Measurements from ENCODE around the gene CNTF. TPM values are rescaled to one million over a fixed set of nuclear protein-coding genes. Genes with fewer than 3 reads are reported as not detected.

Gene CNTF
- polyA plus RNA-seq, 1 of the 3 experiments (the other 2 are of a cell fraction): 0.87 TPM

GRCh38 chr11:58629857-58630256 is 7.4 kb downstream of the CNTF start (continued):
- TF ChIP-seq MXI1 (IDR thresholded peaks at IDR 0.05; ENCODE audit: low read depth, low read length): no peak

DNA sequence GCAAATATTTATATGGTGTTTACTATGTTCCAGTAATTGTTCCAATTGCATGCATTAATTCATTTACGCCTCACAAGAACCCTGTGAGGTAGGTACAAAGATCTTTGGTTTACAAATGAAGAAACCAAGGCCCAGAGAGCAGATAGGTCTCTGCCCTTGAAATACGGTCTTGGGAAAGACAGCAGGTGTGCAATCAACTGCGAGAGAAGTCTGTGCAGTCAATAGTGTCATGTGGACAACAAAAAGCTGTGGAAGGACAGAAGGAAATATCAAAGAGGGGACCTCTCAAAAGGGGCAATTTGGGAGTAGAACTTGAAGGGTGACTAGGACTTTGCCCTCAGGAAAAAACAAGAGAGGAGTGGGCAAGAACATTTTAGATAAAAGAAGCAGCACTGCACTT is 8.9 kb downstream of the CNTF start:
- H2AFZ ChIP-seq (ENCODE audit: low read depth): no peak overlapping the region
- H3K27ac ChIP-seq (ENCODE audit: low read depth in 2 of 2, low read length in 1 of 2): no peak overlapping the region
- peaks cover 0 to 17% of the 10 kb centered on the region in 2 experiments; a peak in 3 of 4 replicates for H3K4me1 ChIP-seq (ENCODE audit: control insufficient read depth in 1 of 2, insufficient read depth in 2 of 2, low read depth in 1 of 2, low read length in 1 of 2)
- TF ChIP-seq GABPA (IDR thresholded peaks at IDR 0.05; ENCODE audit: low read depth) (no peak), YY1 (IDR thresholded peaks at IDR 0.05; ENCODE audit: low read depth) (no peak), MXI1 (IDR thresholded peaks at IDR 0.05; ENCODE audit: low read depth, low read length) (no peak), EZH2phosphoT487 (IDR thresholded peaks at IDR 0.05; ENCODE audit: borderline replicate concordance, low read depth) (no peak), TEAD4 (IDR thresholded peaks at IDR 0.05; ENCODE audit: borderline replicate concordance, insufficient read depth) (no peak), SIN3A (IDR thresholded peaks at IDR 0.05; ENCODE audit: borderline replicate concordance, low read depth, low read length) (no peak), RFX5 (IDR thresholded peaks at IDR 0.05; ENCODE audit: low read length) (no peak), RXRA (IDR thresholded peaks at IDR 0.05; ENCODE audit: borderline replicate concordance, low read depth) (no peak), JUND (IDR thresholded peaks at IDR 0.05) (no peak), REST (IDR thresholded peaks at IDR 0.05; ENCODE audit: low read depth, low read length) (no peak), GATA2 (CRISPR knock-in tag; IDR thresholded peaks at IDR 0.05) (no peak), NFIC (IDR thresholded peaks at IDR 0.05; ENCODE audit: borderline replicate concordance) (no peak), TCF12 (IDR thresholded peaks at IDR 0.05) (no peak), ELF1 (IDR thresholded peaks at IDR 0.05) (no peak), MEF2A (IDR thresholded peaks at IDR 0.05; ENCODE audit: borderline replicate concordance, low read depth) (no peak), NRF1 (IDR thresholded peaks at IDR 0.05; ENCODE audit: low read depth, low read length) (no peak), TAF1 (IDR thresholded peaks at IDR 0.05; ENCODE audit: borderline replicate concordance, low read depth, low read length) (no peak), CHD2 (IDR thresholded peaks at IDR 0.05; ENCODE audit: low read length, partially characterized antibody) (no peak)
- TF ChIP-seq, protein P1, sequence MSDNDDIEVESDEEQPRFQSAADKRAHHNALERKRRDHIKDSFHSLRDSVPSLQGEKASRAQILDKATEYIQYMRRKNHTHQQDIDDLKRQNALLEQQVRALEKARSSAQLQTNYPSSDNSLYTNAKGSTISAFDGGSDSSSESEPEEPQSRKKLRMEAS (IDR thresholded peaks at IDR 0.05; ENCODE audit: low read depth): no peak
- TF ChIP-seq, protein P2, sequence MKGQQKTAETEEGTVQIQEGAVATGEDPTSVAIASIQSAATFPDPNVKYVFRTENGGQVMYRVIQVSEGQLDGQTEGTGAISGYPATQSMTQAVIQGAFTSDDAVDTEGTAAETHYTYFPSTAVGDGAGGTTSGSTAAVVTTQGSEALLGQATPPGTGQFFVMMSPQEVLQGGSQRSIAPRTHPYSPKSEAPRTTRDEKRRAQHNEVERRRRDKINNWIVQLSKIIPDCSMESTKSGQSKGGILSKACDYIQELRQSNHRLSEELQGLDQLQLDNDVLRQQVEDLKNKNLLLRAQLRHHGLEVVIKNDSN (IDR thresholded peaks at IDR 0.05; ENCODE audit: borderline replicate concordance, low read depth): no peak
- H3K9me3 ChIP-seq: no peaks in the 10 kb centered on the region
- H3F3A ChIP-seq (replicated peaks; ENCODE audit: insufficient read depth): peaks cover 14% of the 10 kb centered on the region
- H3K4me3 ChIP-seq (ENCODE audit: low read depth in 2 of 2, low read length in 1 of 2): no peak overlapping the region
- ChIA-PET CTCF (interaction anchor here (1.2 kb wide), 1 partner anchor 64 kb away, joined by 4 read pairs; no protein-coding TSS in a partner anchor), POLR2A (no interaction called here)
- H3K9me2 ChIP-seq: no peaks in the 10 kb centered on the region
- peaks cover 0 to 5% of the 10 kb centered on the region in 2 experiments for H3K36me3 ChIP-seq (replicated peaks in 1 of 2; ENCODE audit: control insufficient read depth in 1 of 2, insufficient read depth in 2 of 2, low read length in 1 of 2)
- 97% methylated on average over 3 of the region's 3 CpGs for WGBS (ENCODE audit: low lambda C conversion rate)
- H3K9ac ChIP-seq: no peak overlapping the region
- H4K20me1 ChIP-seq (ENCODE audit: insufficient read depth): no peaks in the 10 kb centered on the region
- no peaks in the 10 kb centered on the region for H3K27me3 ChIP-seq (ENCODE audit: insufficient read depth)
- H3K79me2 ChIP-seq (ENCODE audit: insufficient read depth): no peaks in the 10 kb centered on the region
- DNase-seq: no peak
- no peak overlapping the region for H3K4me2 ChIP-seq

Measured in SK-N-SH (cell line).